Central memory CD8-positive, alpha-beta T cell (primary cell): ENCODE measurements around the gene BNC1.

ENCODE experiments used
- ATAC-seq: fragments of 150-1000 bp; cut with Tn5 transposase; replicated peaks from 2 replicates; pipeline ENCODE4 v1.10.0; 2022; ENCODE audit warnings: mild to moderate bottlenecking, moderate FRiP score, moderate number of reproducible peaks; ENCODE audit not compliant: poor library complexity, severe bottlenecking; ENCODE audit errors: extremely low read depth
- DNase-seq, 2 donors: peaks; one replicate each; pipeline ENCODE4 v3.0.0; 2021; ENCODE audit warnings: low spot score in 2 of 2
- H3K27ac Mint-ChIP-seq: one replicate; pipeline ENCODE4 v1.8.0; 2022; ENCODE audit warnings: low read depth, mild to moderate bottlenecking, moderate library complexity, mixed read lengths
- H3K27me3 Mint-ChIP-seq: one replicate; pipeline ENCODE4 v1.8.0; 2022; ENCODE audit warnings: mixed read lengths
- H3K36me3 Mint-ChIP-seq: one replicate; pipeline ENCODE4 v1.8.0; 2022; ENCODE audit warnings: mild to moderate bottlenecking, moderate library complexity, mixed read lengths; ENCODE audit not compliant: insufficient read depth
- H3K4me1 Mint-ChIP-seq: one replicate; pipeline ENCODE4 v1.8.0; 2022; ENCODE audit warnings: mixed read lengths
- H3K4me3 Mint-ChIP-seq: one replicate; pipeline ENCODE4 v1.8.0; 2022; ENCODE audit warnings: mild to moderate bottlenecking, moderate library complexity, mixed read lengths
- H3K9me3 Mint-ChIP-seq: one replicate; pipeline ENCODE4 v1.8.0; 2022; ENCODE audit warnings: mixed read lengths

The BNC1 gene

GRCh38 chr15:83310521-83311456 is 26.3 kb upstream of the BNC1 start:
- Mint-ChIP-seq H3K27ac (no peak overlapping the region), H3K4me1 (no peaks in the 10 kb centered on the region), H3K36me3 (no peaks in the 10 kb centered on the region), H3K4me3 (no peak overlapping the region), H3K9me3 (no peaks in the 10 kb centered on the region), H3K27me3 (peaks cover 8% of the 10 kb centered on the region)
- DNase-seq (no peak), ATAC-seq (no peak)

GRCh38 chr15:83308671-83309070 is 24.2 kb upstream of the BNC1 start:
- ATAC-seq (no peak), DNase-seq (no peak)
- Mint-ChIP-seq H3K4me1 (no peaks in the 10 kb centered on the region), H3K36me3 (peaks cover 1% of the 10 kb centered on the region), H3K4me3 (no peak overlapping the region), H3K9me3 (no peaks in the 10 kb centered on the region), H3K27me3 (peaks cover 29% of the 10 kb centered on the region), H3K27ac (no peak overlapping the region)

- H3K4me3 Mint-ChIP-seq: no peak overlapping the region
- no peaks in the 10 kb centered on the region for H3K4me1 Mint-ChIP-seq
- DNase-seq (no peak), ATAC-seq (no peak)
- peaks cover 1% of the 10 kb centered on the region for H3K36me3 Mint-ChIP-seq
- peaks cover 46% of the 10 kb centered on the region for H3K27me3 Mint-ChIP-seq
- no peaks in the 10 kb centered on the region for H3K9me3 Mint-ChIP-seq
- H3K27ac Mint-ChIP-seq: no peak overlapping the region
These were observed 22.1 kb upstream of the BNC1 start for GRCh38 chr15:83306561-83306960.

- Mint-ChIP-seq H3K4me3 (no peak overlapping the region), H3K27me3 (peaks cover 47% of the 10 kb centered on the region), H3K27ac (no peak overlapping the region), H3K36me3 (peaks cover 1% of the 10 kb centered on the region), H3K9me3 (no peaks in the 10 kb centered on the region), H3K4me1 (no peaks in the 10 kb centered on the region)
- DNase-seq (no peak), ATAC-seq (no peak)
These were observed 21.3 kb upstream of the BNC1 start for GRCh38 chr15:83305704-83306291.

- no peak overlapping the region for H3K4me3 Mint-ChIP-seq
- no peak for ATAC-seq
- DNase-seq: no peak
- H3K9me3 Mint-ChIP-seq: no peaks in the 10 kb centered on the region
- H3K4me1 Mint-ChIP-seq: no peaks in the 10 kb centered on the region
- peaks cover 47% of the 10 kb centered on the region for H3K27me3 Mint-ChIP-seq
- peaks cover 1% of the 10 kb centered on the region for H3K36me3 Mint-ChIP-seq
- no peak overlapping the region for H3K27ac Mint-ChIP-seq
These were observed 20.6 kb upstream of the BNC1 start for GRCh38 chr15:83304861-83305703.

GRCh38 chr15:83303535-83303934 is 19.1 kb upstream of the BNC1 start:
- peaks cover 61% of the 10 kb centered on the region for H3K27me3 Mint-ChIP-seq
- H3K36me3 Mint-ChIP-seq: peaks cover 1% of the 10 kb centered on the region
- H3K4me1 Mint-ChIP-seq: no peaks in the 10 kb centered on the region
- no peak for ATAC-seq
- H3K27ac Mint-ChIP-seq: no peak overlapping the region
- DNase-seq: no peak
- H3K4me3 Mint-ChIP-seq: no peak overlapping the region
- no peaks in the 10 kb centered on the region for H3K9me3 Mint-ChIP-seq

GRCh38 chr15:83300826-83301225 is 16.4 kb upstream of the BNC1 start:
- Mint-ChIP-seq H3K27me3 (peaks cover 79% of the 10 kb centered on the region), H3K9me3 (no peaks in the 10 kb centered on the region), H3K4me1 (no peaks in the 10 kb centered on the region), H3K4me3 (no peak overlapping the region), H3K27ac (no peak overlapping the region), H3K36me3 (peaks cover 1% of the 10 kb centered on the region)
- ATAC-seq (no peak), DNase-seq (no peak)

- Mint-ChIP-seq H3K9me3 (no peaks in the 10 kb centered on the region), H3K27me3 (peaks cover 78% of the 10 kb centered on the region), H3K4me3 (no peak overlapping the region), H3K4me1 (no peaks in the 10 kb centered on the region), H3K27ac (no peak overlapping the region), H3K36me3 (peaks cover 1% of the 10 kb centered on the region)
- DNase-seq (no peak), ATAC-seq (no peak)
These were observed 15.0 kb upstream of the BNC1 start for GRCh38 chr15:83299462-83299861.

- peaks cover 52% of the 10 kb centered on the region for H3K27me3 Mint-ChIP-seq
These were observed 11.0 kb upstream of the BNC1 start for GRCh38 chr15:83295417-83295816.

GRCh38 chr15:83293201-83293600 is 8.7 kb upstream of the BNC1 start:
- no peaks in the 10 kb centered on the region for H3K36me3 Mint-ChIP-seq
- no peaks in the 10 kb centered on the region for H3K9me3 Mint-ChIP-seq
- ATAC-seq (no peak), DNase-seq (no peak)
- H3K27ac Mint-ChIP-seq: no peak overlapping the region
- peaks cover 43% of the 10 kb centered on the region for H3K27me3 Mint-ChIP-seq
- H3K4me3 Mint-ChIP-seq: no peak overlapping the region
- no peaks in the 10 kb centered on the region for H3K4me1 Mint-ChIP-seq

More at GRCh38 chr15:83295417-83295816, 11.0 kb upstream of the BNC1 start:
- H3K9me3 Mint-ChIP-seq: no peaks in the 10 kb centered on the region
- H3K36me3 Mint-ChIP-seq: no peaks in the 10 kb centered on the region
- DNase-seq: no peak
- no peak overlapping the region for H3K27ac Mint-ChIP-seq
- ATAC-seq: no peak
- no peak overlapping the region for H3K4me3 Mint-ChIP-seq
- no peaks in the 10 kb centered on the region for H3K4me1 Mint-ChIP-seq

GRCh38 chr15:83292317-83292716 is 7.9 kb upstream of the BNC1 start:
- H3K27me3 Mint-ChIP-seq: peaks cover 43% of the 10 kb centered on the region
- no peaks in the 10 kb centered on the region for H3K9me3 Mint-ChIP-seq
- no peaks in the 10 kb centered on the region for H3K4me1 Mint-ChIP-seq
- no peaks in the 10 kb centered on the region for H3K36me3 Mint-ChIP-seq
- H3K4me3 Mint-ChIP-seq: no peak overlapping the region
- no peak for DNase-seq
- ATAC-seq: no peak
- no peak overlapping the region for H3K27ac Mint-ChIP-seq

GRCh38 chr15:83290236-83290635 is 5.8 kb upstream of the BNC1 start:
- no peak for ATAC-seq
- no peaks in the 10 kb centered on the region for H3K36me3 Mint-ChIP-seq

More at GRCh38 chr15:83290236-83290635, 5.8 kb upstream of the BNC1 start:
- H3K4me3 Mint-ChIP-seq: no peak overlapping the region
- H3K27ac Mint-ChIP-seq: no peak overlapping the region
- DNase-seq: no peak
- no peaks in the 10 kb centered on the region for H3K4me1 Mint-ChIP-seq
- no peaks in the 10 kb centered on the region for H3K9me3 Mint-ChIP-seq
- H3K27me3 Mint-ChIP-seq: peaks cover 43% of the 10 kb centered on the region
